Activated CD4-positive, alpha-beta T cell treated with anti-CD3 and anti-CD28 coated beads for 1 hour (primary cell): ENCODE results near the gene SIRT5.

Source experiments
- DNase-seq: peaks from one replicate; pipeline ENCODE4 v3.0.0-alpha.2; 2020

The SIRT5 gene

GRCh38 chr6:13554929-13555333 is 19.5 kb upstream of the SIRT5 start:
- DNase-seq, result no peak

- DNase-seq, result no peak
These were observed 16.6 kb upstream of the SIRT5 start for GRCh38 chr6:13557841-13558240.

- DNase-seq, result no peak
These were observed 15.7 kb upstream of the SIRT5 start for GRCh38 chr6:13558718-13559117.

GRCh38 chr6:13559251-13559650 is 15.2 kb upstream of the SIRT5 start:
- DNase-seq, result no peak

- DNase-seq, result no peak
These were observed 14.3 kb upstream of the SIRT5 start for GRCh38 chr6:13559968-13560650.

- DNase-seq, result no peak
These were observed 13.8 kb upstream of the SIRT5 start for GRCh38 chr6:13560651-13561044.

GRCh38 chr6:13561624-13562267 is 12.7 kb upstream of the SIRT5 start:
- no peak for DNase-seq

- DNase-seq, result no peak
These were observed 11.4 kb upstream of the SIRT5 start for GRCh38 chr6:13563009-13563408.

GRCh38 chr6:13565921-13566320 is 8.5 kb upstream of the SIRT5 start:
- DNase-seq, result no peak

GRCh38 chr6:13566500-13566899 is 7.9 kb upstream of the SIRT5 start:
- no peak for DNase-seq

GRCh38 chr6:13568970-13569369 is 5.4 kb upstream of the SIRT5 start:
- no peak for DNase-seq

GRCh38 chr6:13572240-13572639 is 2.2 kb upstream of the SIRT5 start:
- DNase-seq, result no peak

- DNase-seq, result no peak
These were observed 1.3 kb upstream of the SIRT5 start for GRCh38 chr6:13572951-13573654.

- no peak for DNase-seq
These were observed 711 bp upstream of the SIRT5 start for GRCh38 chr6:13573669-13574110.

- DNase-seq, result peak; percentile 87
These were observed 241 bp upstream of the SIRT5 start for GRCh38 chr6:13574149-13574570.

- DNase-seq, result no peak
These were observed 975 bp downstream of the SIRT5 start for GRCh38 chr6:13575377-13575775.

- DNase-seq, result no peak
These were observed 1.6 kb downstream of the SIRT5 start for GRCh38 chr6:13576017-13576416.

GRCh38 chr6:13577926-13578325 is 3.5 kb downstream of the SIRT5 start:
- DNase-seq, result no peak

GRCh38 chr6:13579911-13580310 is 5.5 kb downstream of the SIRT5 start:
- DNase-seq, result no peak

- DNase-seq, result no peak
These were observed 7.4 kb downstream of the SIRT5 start for GRCh38 chr6:13581700-13582229.

GRCh38 chr6:13586603-13587542 is 12.5 kb downstream of the SIRT5 start:
- DNase-seq, result no peak

- no peak for DNase-seq
These were observed 15.4 kb downstream of the SIRT5 start for GRCh38 chr6:13589801-13590200.
